Mesothelial cell of epicardium (in vitro differentiated cells): Measurements from ENCODE around the gene ST6GAL1. TPM values are rescaled to one million over a fixed set of nuclear protein-coding genes. Genes with fewer than 3 reads are reported as not detected.

ENCODE experiments used
- DNase-seq, 2 experiments: peaks; one replicate each; pipeline ENCODE4 v3.0.0; 2021; ENCODE audit warnings: low spot score in 2 of 2; ENCODE audit not compliant: unreplicated experiment in 2 of 2
- H3K27ac Mint-ChIP-seq: 2 replicates; pipeline ENCODE4 v1.8.0; 2021; ENCODE audit warnings: mixed read lengths
- H3K27me3 Mint-ChIP-seq: 2 replicates; pipeline ENCODE4 v1.8.0; 2021; ENCODE audit warnings: low read depth, mixed read lengths
- H3K36me3 Mint-ChIP-seq: 2 replicates; pipeline ENCODE4 v1.8.0; 2021; ENCODE audit warnings: mixed read lengths
- H3K4me1 Mint-ChIP-seq: 2 replicates; pipeline ENCODE4 v1.8.0; 2021; ENCODE audit warnings: mixed read lengths
- H3K4me3 Mint-ChIP-seq: 2 replicates; pipeline ENCODE4 v1.8.0; 2021; ENCODE audit warnings: mild to moderate bottlenecking, moderate library complexity, mixed read lengths
- H3K9me3 Mint-ChIP-seq: 2 replicates; pipeline ENCODE4 v1.8.0; 2021; ENCODE audit warnings: mixed read lengths
- CTCF ChIP-seq: fragments of 200-600 bp; sonication (generic); IDR thresholded peaks from one replicate; pipeline ENCODE4 v1.5.0; 2021; ENCODE audit warnings: antibody characterized with exemption; ENCODE audit not compliant: unreplicated experiment
- total RNA-seq: library from RNA; stranded (reverse); gene quantifications from 3 replicates; pipeline ENCODE4 v1.2.1, GENCODE V29; 2021

ST6GAL1 gene
- total RNA-seq, 1 donor from 2014 or later = 50.3 TPM

- no peak for DNase-seq
- H3K27ac Mint-ChIP-seq = no peak overlapping the region
- H3K4me3 Mint-ChIP-seq = no peak overlapping the region
- no peaks in the 10 kb centered on the region for H3K9me3 Mint-ChIP-seq
- TF ChIP-seq CTCF = no peak
- no peaks in the 10 kb centered on the region for H3K27me3 Mint-ChIP-seq
- peaks cover 19% of the 10 kb centered on the region for H3K36me3 Mint-ChIP-seq
- H3K4me1 Mint-ChIP-seq = peaks cover 22% of the 10 kb centered on the region
Observed at GRCh38 chr3:186942168-186942567, 11.8 kb downstream of the ST6GAL1 start.

GRCh38 chr3:186945255-186945823 is 15.0 kb downstream of the ST6GAL1 start:
- no peaks in the 10 kb centered on the region for H3K27me3 Mint-ChIP-seq
- TF ChIP-seq CTCF = no peak
- DNase-seq = no peak
- H3K4me1 Mint-ChIP-seq = peaks cover 17% of the 10 kb centered on the region
- no peak overlapping the region for H3K4me3 Mint-ChIP-seq
- no peak overlapping the region for H3K27ac Mint-ChIP-seq
- H3K9me3 Mint-ChIP-seq = no peaks in the 10 kb centered on the region
- H3K36me3 Mint-ChIP-seq = peaks cover 23% of the 10 kb centered on the region

GRCh38 chr3:186946756-186947375 is 16.5 kb downstream of the ST6GAL1 start:
- Mint-ChIP-seq H3K9me3 (peaks cover 4% of the 10 kb centered on the region), H3K4me3 (no peak overlapping the region), H3K27ac (no peak overlapping the region), H3K27me3 (no peaks in the 10 kb centered on the region), H3K36me3 (peaks cover 31% of the 10 kb centered on the region), H3K4me1 (peaks cover 8% of the 10 kb centered on the region)
- TF ChIP-seq CTCF = no peak
- DNase-seq = no peak

- Mint-ChIP-seq H3K36me3 (peaks cover 34% of the 10 kb centered on the region), H3K4me1 (peaks cover 8% of the 10 kb centered on the region), H3K9me3 (peaks cover 13% of the 10 kb centered on the region), H3K4me3 (no peak overlapping the region), H3K27ac (no peak overlapping the region), H3K27me3 (no peaks in the 10 kb centered on the region)
- TF ChIP-seq CTCF = no peak
- no peak for DNase-seq
Observed at GRCh38 chr3:186949281-186949982, 19.1 kb downstream of the ST6GAL1 start.

- Mint-ChIP-seq H3K27me3 (no peaks in the 10 kb centered on the region), H3K27ac (no peak overlapping the region), H3K4me3 (no peak overlapping the region), H3K36me3 (peaks cover 30% of the 10 kb centered on the region), H3K9me3 (peaks cover 20% of the 10 kb centered on the region), H3K4me1 (peaks cover 5% of the 10 kb centered on the region)
- no peak for DNase-seq
- TF ChIP-seq CTCF = no peak
Observed at GRCh38 chr3:186950402-186951093, 20.2 kb downstream of the ST6GAL1 start.
